K562 (cell line): Measurements from ENCODE around the gene NAPB. TPM values are rescaled to one million over a fixed set of nuclear protein-coding genes. Genes with fewer than 3 reads are reported as not detected.

Experiments used
- ARID2 ChIP-seq: fragments of 450-650 bp; IDR thresholded peaks from 2 replicates; pipeline ENCODE4 v1.6.1; 2017; ENCODE audit warnings: antibody characterized with exemption, mild to moderate bottlenecking
- CHD2 ChIP-seq: IDR thresholded peaks from 2 replicates; pipeline ENCODE4 v1.6.1; 2011; ENCODE audit warnings: low read depth, low read length
- DPF2 ChIP-seq: fragments of 450-650 bp; IDR thresholded peaks from 2 replicates; pipeline ENCODE4 v1.6.1; 2016
- FOS ChIP-seq: IDR thresholded peaks from 3 replicates; pipeline ENCODE4 v1.6.1; 2011; ENCODE audit not compliant: insufficient read length; ENCODE audit errors: extremely low read depth
- FOXM1 ChIP-seq, 2 experiments: fragments of 450-650 bp in 1 of 2; sonication (generic) in 1 of 2; formaldehyde crosslinking in 1 of 2; IDR thresholded peaks; 2 replicates each; pipeline versions ENCODE4 v1.6.1 to v1.9.0; 2017 to 2022; ENCODE audit warnings: low read depth in 2 of 2, mild to moderate bottlenecking in 2 of 2, missing genetic modification reagents in 1 of 2, moderate library complexity in 1 of 2
- GATA2 ChIP-seq: sonication (generic); formaldehyde crosslinking; IDR thresholded peaks from 2 replicates; pipeline ENCODE4 v1.4.0; 2020; ENCODE audit warnings: mild to moderate bottlenecking, missing genetic modification reagents
- IRF2 ChIP-seq: sonication (generic); formaldehyde crosslinking; IDR thresholded peaks from 2 replicates; pipeline ENCODE4 v1.8.1; 2022; ENCODE audit warnings: mild to moderate bottlenecking, missing genetic modification reagents
- NR2F6 ChIP-seq: fragments of 450-650 bp; formaldehyde crosslinking; IDR thresholded peaks from 2 replicates; pipeline ENCODE4 v1.4.0; 2020; ENCODE audit warnings: mild to moderate bottlenecking
- PCBP2 ChIP-seq: fragments of 200-400 bp; formaldehyde crosslinking; IDR thresholded peaks from 2 replicates; pipeline ENCODE4 v1.6.1; 2018; ENCODE audit warnings: low read length, low read depth, mild to moderate bottlenecking, moderate library complexity; ENCODE audit not compliant: poor library complexity, severe bottlenecking
- SRSF7 ChIP-seq: fragments of 200-400 bp; formaldehyde crosslinking; optimal IDR thresholded peaks from 2 replicates; pipeline ENCODE3; 2017; ENCODE audit warnings: mild to moderate bottlenecking, low read depth, low read length
- TOE1 ChIP-seq, 2 experiments: fragments of 450-650 bp in 1 of 2; sonication (generic) in 1 of 2; formaldehyde crosslinking in 1 of 2; IDR thresholded peaks; 2 replicates each; pipeline versions ENCODE4 v1.7.1 to v1.8.0; 2016 to 2022; ENCODE audit warnings: borderline replicate concordance in 2 of 2, mild to moderate bottlenecking in 2 of 2, antibody characterized with exemption in 1 of 2, inconsistent platforms in 1 of 2, low read depth in 1 of 2, missing genetic modification reagents in 1 of 2, moderate library complexity in 1 of 2
- U2AF2 ChIP-seq: fragments of 200-400 bp; formaldehyde crosslinking; optimal IDR thresholded peaks from 2 replicates; pipeline ENCODE3; 2017; ENCODE audit warnings: low read depth, mild to moderate bottlenecking, low read length
- ZFP36 ChIP-seq: fragments of 150-350 bp; IDR thresholded peaks from 2 replicates; pipeline ENCODE4 v1.6.1; 2018; ENCODE audit warnings: low read length, low read depth; ENCODE audit not compliant: partially characterized antibody
- ZNF23 ChIP-seq: fragments of 250-450 bp; sonication (Bioruptor Pico); IDR thresholded peaks from 2 replicates; pipeline ENCODE4 v1.4.0; 2020; ENCODE audit warnings: mild to moderate bottlenecking
- ZNF280A ChIP-seq: fragments of 450-650 bp; IDR thresholded peaks from 2 replicates; pipeline ENCODE4 v1.6.1; 2018; ENCODE audit warnings: mild to moderate bottlenecking, low read depth; ENCODE audit not compliant: partially characterized antibody
- polyA plus RNA-seq, 8 experiments: library from polyadenylated mRNA; depleted of rRNA in 4 of 8; stranded (reverse) in 5 of 8; unstranded in 3 of 8; fragments of >200 nt; fragmentation: Nextera tagmentation in 2 of 8; fragmentation: Illumina TruSeq in 1 of 8; extraction: Ambion mirVana in 2 of 8; extraction: Trizol in 1 of 8; gene quantifications; 2 replicates each; pipeline versions ENCODE4 v1.2.1 to v1.2.3, GENCODE V29; 2011 to 2014; ENCODE audit warnings: inconsistent platforms in 1 of 8, missing spikeins in 1 of 8
- total RNA-seq, 7 experiments: library from RNA; depleted of rRNA in 6 of 7; stranded (reverse); fragments of >200 nt in 6 of 7; fragmentation: Illumina TruSeq in 2 of 7; extraction: Trizol in 2 of 7; gene quantifications; 2 replicates each; pipeline versions ENCODE4 v1.2.1 to v1.2.3, GENCODE V29; 2011 to 2021; ENCODE audit warnings: low replicate concordance in 1 of 7
- TF ChIP-seq, protein P1 (sequence below), 2 experiments: fragments of 150-350 bp in 1 of 2; IDR thresholded peaks; 2 replicates each; pipeline ENCODE4 v1.6.1; 2012 to 2016; ENCODE audit warnings: low read depth in 2 of 2, low read length in 2 of 2, mild to moderate bottlenecking in 1 of 2, moderate library complexity in 1 of 2
- TF ChIP-seq, protein P2 (sequence below): fragments of 250-450 bp; sonication (Bioruptor Pico); IDR thresholded peaks from 2 replicates; pipeline ENCODE4 v1.5.0; 2020; ENCODE audit warnings: mild to moderate bottlenecking, borderline replicate concordance
- TF ChIP-seq, protein P3 (sequence below): sonication (generic); formaldehyde crosslinking; IDR thresholded peaks from 2 replicates; pipeline ENCODE4 v1.8.0; 2022; ENCODE audit warnings: mild to moderate bottlenecking, low read depth, missing genetic modification reagents

NAPB gene
- total and polyA plus RNA-seq, 9 of the 15 experiments (the other 6 are each of a cell fraction or from before 2014, with no cell fraction given): 1.4 to 7.7 (median 5.2) TPM

DNA sequence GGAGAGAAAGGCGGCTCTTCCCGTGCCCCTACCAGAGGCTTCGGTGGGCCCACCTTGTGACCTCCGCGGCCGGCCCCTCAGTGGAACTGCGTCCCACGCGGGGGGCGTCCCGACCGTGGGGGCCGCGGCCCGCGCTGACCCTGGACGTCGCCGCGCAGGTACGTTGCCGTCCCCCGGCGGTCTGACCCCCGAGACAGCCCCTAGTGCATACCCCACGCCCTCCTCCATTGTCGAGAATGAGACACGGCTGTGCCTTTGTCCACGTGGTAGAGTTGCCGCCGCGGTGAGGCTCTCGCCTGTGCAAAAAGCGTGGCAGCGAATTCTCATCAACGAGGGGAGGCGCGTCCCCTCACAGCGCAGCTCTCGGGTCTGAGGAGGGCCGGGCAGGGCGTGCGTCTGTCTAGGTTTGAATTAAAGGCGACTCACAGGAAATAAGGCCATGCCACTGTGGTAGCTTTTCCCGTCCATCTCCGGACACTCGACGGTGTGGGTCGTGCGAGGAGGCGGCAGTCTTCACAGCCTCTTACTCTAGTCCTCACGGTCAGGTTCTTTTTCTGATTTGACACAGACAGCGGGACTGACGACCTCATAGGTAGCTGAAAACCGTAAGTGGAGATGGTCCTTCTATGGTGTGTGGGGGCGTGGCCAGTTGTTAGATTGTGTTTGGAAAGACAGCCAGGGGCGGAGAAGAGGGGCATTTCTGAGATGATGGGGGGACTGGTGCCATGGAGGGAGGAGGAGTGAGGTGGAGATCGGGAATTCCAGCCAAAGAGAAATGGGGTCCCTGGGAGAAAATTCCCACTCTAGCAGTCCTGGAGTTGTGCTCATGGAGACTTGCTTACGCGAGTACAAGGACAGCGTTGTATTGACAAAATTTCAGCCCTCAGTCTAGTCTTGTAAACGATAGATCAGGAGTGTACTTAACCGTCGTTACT lies 70.1 kb downstream of the NAPB start (continued):
- TF ChIP-seq ZNF280A (no peak), TOE1 (IDR thresholded peaks at IDR 0.05; ENCODE audit: borderline replicate concordance) (no peak), TOE1 (CRISPR knock-in tag; IDR thresholded peaks at IDR 0.05; ENCODE audit: borderline replicate concordance, low read depth) (no peak), GATA2 (CRISPR knock-in tag) (no peak), U2AF2 (no peak), ARID2 (no peak), FOS (no peak), FOXM1 (IDR thresholded peaks at IDR 0.05; ENCODE audit: low read depth) (no peak), FOXM1 (CRISPR knock-in tag; IDR thresholded peaks at IDR 0.05; ENCODE audit: low read depth) (no peak), IRF2 (CRISPR knock-in tag) (no peak), NR2F6 (CRISPR knock-in tag) (no peak), ZFP36 (no peak), PCBP2 (no peak), ZNF23 (CRISPR knock-in tag) (no peak), CHD2 (no peak), SRSF7 (no peak), DPF2 (no peak)
- TF ChIP-seq, protein P1, sequence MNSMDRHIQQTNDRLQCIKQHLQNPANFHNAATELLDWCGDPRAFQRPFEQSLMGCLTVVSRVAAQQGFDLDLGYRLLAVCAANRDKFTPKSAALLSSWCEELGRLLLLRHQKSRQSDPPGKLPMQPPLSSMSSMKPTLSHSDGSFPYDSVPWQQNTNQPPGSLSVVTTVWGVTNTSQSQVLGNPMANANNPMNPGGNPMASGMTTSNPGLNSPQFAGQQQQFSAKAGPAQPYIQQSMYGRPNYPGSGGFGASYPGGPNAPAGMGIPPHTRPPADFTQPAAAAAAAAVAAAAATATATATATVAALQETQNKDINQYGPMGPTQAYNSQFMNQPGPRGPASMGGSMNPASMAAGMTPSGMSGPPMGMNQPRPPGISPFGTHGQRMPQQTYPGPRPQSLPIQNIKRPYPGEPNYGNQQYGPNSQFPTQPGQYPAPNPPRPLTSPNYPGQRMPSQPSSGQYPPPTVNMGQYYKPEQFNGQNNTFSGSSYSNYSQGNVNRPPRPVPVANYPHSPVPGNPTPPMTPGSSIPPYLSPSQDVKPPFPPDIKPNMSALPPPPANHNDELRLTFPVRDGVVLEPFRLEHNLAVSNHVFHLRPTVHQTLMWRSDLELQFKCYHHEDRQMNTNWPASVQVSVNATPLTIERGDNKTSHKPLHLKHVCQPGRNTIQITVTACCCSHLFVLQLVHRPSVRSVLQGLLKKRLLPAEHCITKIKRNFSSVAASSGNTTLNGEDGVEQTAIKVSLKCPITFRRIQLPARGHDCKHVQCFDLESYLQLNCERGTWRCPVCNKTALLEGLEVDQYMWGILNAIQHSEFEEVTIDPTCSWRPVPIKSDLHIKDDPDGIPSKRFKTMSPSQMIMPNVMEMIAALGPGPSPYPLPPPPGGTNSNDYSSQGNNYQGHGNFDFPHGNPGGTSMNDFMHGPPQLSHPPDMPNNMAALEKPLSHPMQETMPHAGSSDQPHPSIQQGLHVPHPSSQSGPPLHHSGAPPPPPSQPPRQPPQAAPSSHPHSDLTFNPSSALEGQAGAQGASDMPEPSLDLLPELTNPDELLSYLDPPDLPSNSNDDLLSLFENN (IDR thresholded peaks at IDR 0.05; ENCODE audit: low read depth in 2 of 2, low read length in 2 of 2): no peak
- TF ChIP-seq, protein P2, sequence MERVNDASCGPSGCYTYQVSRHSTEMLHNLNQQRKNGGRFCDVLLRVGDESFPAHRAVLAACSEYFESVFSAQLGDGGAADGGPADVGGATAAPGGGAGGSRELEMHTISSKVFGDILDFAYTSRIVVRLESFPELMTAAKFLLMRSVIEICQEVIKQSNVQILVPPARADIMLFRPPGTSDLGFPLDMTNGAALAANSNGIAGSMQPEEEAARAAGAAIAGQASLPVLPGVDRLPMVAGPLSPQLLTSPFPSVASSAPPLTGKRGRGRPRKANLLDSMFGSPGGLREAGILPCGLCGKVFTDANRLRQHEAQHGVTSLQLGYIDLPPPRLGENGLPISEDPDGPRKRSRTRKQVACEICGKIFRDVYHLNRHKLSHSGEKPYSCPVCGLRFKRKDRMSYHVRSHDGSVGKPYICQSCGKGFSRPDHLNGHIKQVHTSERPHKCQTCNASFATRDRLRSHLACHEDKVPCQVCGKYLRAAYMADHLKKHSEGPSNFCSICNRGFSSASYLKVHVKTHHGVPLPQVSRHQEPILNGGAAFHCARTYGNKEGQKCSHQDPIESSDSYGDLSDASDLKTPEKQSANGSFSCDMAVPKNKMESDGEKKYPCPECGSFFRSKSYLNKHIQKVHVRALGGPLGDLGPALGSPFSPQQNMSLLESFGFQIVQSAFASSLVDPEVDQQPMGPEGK: no peak
- TF ChIP-seq, protein P3, sequence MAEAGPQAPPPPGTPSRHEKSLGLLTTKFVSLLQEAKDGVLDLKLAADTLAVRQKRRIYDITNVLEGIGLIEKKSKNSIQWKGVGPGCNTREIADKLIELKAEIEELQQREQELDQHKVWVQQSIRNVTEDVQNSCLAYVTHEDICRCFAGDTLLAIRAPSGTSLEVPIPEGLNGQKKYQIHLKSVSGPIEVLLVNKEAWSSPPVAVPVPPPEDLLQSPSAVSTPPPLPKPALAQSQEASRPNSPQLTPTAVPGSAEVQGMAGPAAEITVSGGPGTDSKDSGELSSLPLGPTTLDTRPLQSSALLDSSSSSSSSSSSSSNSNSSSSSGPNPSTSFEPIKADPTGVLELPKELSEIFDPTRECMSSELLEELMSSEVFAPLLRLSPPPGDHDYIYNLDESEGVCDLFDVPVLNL (CRISPR knock-in tag): no peak
